Smooth muscle cell (in vitro differentiated cells): ENCODE data around the gene BMI1. TPM values are rescaled to one million over a fixed set of nuclear protein-coding genes. Genes with fewer than 3 reads are reported as not detected.
"Not testable (repeated sequence)": the region's sequence is repeated elsewhere in the genome, so short reads cannot be mapped to it uniquely, and the experiment has no call there.

Experiments
- DNase-seq: peaks from one replicate; lab custom pipeline; 2025; ENCODE audit not compliant: unreplicated experiment; lab: John Stamatoyannopoulos, UW
- H2AFZ ChIP-seq: fragments of 200-600 bp; sonication (generic); 2 replicates; pipeline ENCODE4 v1.6.0; 2016; ENCODE audit warnings: antibody characterized with exemption, low read depth, mild to moderate bottlenecking
- H3F3A ChIP-seq: fragments of 200-600 bp; sonication (generic); 2 replicates; pipeline ENCODE4 v1.6.0; 2017; ENCODE audit warnings: antibody characterized with exemption, low read depth
- H3K27ac ChIP-seq: fragments of 200-600 bp; sonication (generic); 2 replicates; pipeline ENCODE4 v1.5.1; 2016; ENCODE audit warnings: low read depth, mild to moderate bottlenecking
- H3K27me3 ChIP-seq: fragments of 200-600 bp; sonication (generic); 2 replicates; pipeline ENCODE4 v1.6.1; 2016; ENCODE audit warnings: low read depth, mild to moderate bottlenecking
- H3K36me3 ChIP-seq: fragments of 200-600 bp; sonication (generic); 2 replicates; pipeline ENCODE4 v1.5.1; 2016; ENCODE audit warnings: low read depth
- H3K4me1 ChIP-seq: fragments of 200-600 bp; sonication (generic); 2 replicates; pipeline ENCODE4 v1.5.1; 2016; ENCODE audit warnings: low read depth
- H3K4me2 ChIP-seq: fragments of 200-600 bp; sonication (generic); 2 replicates; pipeline ENCODE4 v1.6.0; 2016; ENCODE audit warnings: mild to moderate bottlenecking
- H3K4me3 ChIP-seq: fragments of 200-600 bp; sonication (generic); 2 replicates; pipeline ENCODE4 v1.5.1; 2016; ENCODE audit warnings: mild to moderate bottlenecking
- H3K79me2 ChIP-seq: fragments of 200-600 bp; sonication (generic); 2 replicates; pipeline ENCODE4 v1.6.0; 2016; ENCODE audit warnings: low read depth, mild to moderate bottlenecking
- H3K9ac ChIP-seq: fragments of 200-600 bp; sonication (generic); 2 replicates; pipeline ENCODE4 v1.6.0; 2016; ENCODE audit warnings: low read depth
- H3K9me3 ChIP-seq: fragments of 200-600 bp; sonication (generic); replicated peaks from 2 replicates; pipeline ENCODE4 v1.5.1; 2016; ENCODE audit warnings: low read depth
- H4K20me1 ChIP-seq: fragments of 200-600 bp; sonication (generic); 2 replicates; pipeline ENCODE4 v1.6.0; 2016; ENCODE audit warnings: low read depth
- WGBS: methylation state at CpG from one replicate; pipeline ENCODE4 v1.1.7; 2016; ENCODE audit warnings: low lambda C conversion rate; 5-methylcytosine and 5-hydroxymethylcytosine counted together
- polyA plus RNA-seq: library from polyadenylated mRNA; unstranded; fragments of >200 nt; fragmentation: Nextera tagmentation; extraction: Ambion mirVana; gene quantifications from 2 replicates; pipeline ENCODE4 v1.2.1, GENCODE V29; 2016
- total RNA-seq: library from RNA; depleted of rRNA; stranded (reverse); fragments of >200 nt; gene quantifications from 2 replicates; pipeline ENCODE4 v1.2.3, GENCODE V29; 2014
- TF ChIP-seq, protein P1 (sequence below): fragments of 200-600 bp; sonication (generic); IDR thresholded peaks from 2 replicates; pipeline ENCODE4 v1.5.1; 2017; ENCODE audit warnings: borderline replicate concordance, mild to moderate bottlenecking, antibody characterized with exemption; ENCODE audit not compliant: insufficient read depth, poor library complexity, severe bottlenecking

Gene BMI1
- total and polyA plus RNA-seq, 2 experiments from 2014 or later, result 11.4 to 34.5 TPM

DNA sequence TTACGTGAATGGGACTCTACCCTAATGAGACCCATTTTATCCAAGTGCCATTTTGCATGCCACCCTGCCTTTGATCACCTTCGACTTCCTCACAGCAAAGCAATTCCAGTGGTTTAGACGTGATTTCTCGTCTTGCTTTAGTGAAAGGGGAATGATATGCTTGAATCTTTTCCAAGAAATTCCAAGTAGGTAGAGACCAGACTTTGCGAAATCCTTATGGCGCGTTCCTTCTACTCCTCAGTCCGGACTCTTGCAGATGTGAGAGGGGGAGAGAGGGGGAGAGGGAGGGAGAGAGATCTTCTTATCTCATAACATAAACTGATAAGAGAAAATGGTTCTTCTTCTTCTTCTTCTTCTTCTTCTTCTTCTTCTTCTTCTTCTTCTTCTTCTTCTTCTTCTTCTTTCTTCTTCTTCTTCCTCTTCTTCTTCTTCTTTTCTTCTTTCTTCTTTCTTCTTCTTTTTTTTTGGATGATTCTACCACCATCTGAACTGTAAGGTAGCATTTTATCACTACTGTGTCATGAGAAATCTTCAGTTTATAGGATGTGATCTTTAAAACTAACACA lies 25.3 kb downstream of the BMI1 start:
- Histone ChIP-seq H3F3A (no peaks in the 10 kb centered on the region), H3K4me2 (no peak overlapping the region), H3K4me1 (peaks cover 8% of the 10 kb centered on the region), H2AFZ (no peak overlapping the region), H3K79me2 (no peaks in the 10 kb centered on the region), H3K27ac (no peak overlapping the region), H3K4me3 (no peak overlapping the region), H3K27me3 (peaks cover 94% of the 10 kb centered on the region), H4K20me1 (no peaks in the 10 kb centered on the region), H3K9me3 (no peaks in the 10 kb centered on the region), H3K36me3 (no peaks in the 10 kb centered on the region), H3K9ac (no peak overlapping the region)
- DNase-seq, result no peak
- WGBS, result 17% methylated on average over 8 of the region's 8 CpGs
- TF ChIP-seq, protein P1, sequence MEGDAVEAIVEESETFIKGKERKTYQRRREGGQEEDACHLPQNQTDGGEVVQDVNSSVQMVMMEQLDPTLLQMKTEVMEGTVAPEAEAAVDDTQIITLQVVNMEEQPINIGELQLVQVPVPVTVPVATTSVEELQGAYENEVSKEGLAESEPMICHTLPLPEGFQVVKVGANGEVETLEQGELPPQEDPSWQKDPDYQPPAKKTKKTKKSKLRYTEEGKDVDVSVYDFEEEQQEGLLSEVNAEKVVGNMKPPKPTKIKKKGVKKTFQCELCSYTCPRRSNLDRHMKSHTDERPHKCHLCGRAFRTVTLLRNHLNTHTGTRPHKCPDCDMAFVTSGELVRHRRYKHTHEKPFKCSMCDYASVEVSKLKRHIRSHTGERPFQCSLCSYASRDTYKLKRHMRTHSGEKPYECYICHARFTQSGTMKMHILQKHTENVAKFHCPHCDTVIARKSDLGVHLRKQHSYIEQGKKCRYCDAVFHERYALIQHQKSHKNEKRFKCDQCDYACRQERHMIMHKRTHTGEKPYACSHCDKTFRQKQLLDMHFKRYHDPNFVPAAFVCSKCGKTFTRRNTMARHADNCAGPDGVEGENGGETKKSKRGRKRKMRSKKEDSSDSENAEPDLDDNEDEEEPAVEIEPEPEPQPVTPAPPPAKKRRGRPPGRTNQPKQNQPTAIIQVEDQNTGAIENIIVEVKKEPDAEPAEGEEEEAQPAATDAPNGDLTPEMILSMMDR, result no peak

DNA sequence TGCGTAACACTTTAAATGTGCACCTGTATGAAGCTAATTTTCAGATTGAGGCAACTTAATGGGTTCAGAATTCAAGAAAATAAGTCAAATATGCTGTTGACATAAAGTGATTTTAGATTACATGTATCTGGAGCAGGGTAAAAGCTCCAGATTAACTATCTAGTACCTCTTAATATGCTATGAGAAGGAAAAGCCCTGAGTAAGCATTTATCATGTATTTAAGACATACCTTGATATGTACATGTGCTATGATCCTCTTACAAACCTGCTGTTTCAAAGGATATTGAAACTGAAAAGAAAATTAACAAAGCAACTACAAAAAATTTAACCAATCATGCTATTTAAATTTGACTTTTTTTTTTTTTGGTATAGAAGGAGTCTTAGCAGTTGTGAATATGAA lies 28.9 kb downstream of the BMI1 start:
- Histone ChIP-seq H3K27ac (no peak overlapping the region), H3K9me3 (no peaks in the 10 kb centered on the region), H3K4me3 (no peak overlapping the region), H3F3A (no peaks in the 10 kb centered on the region), H3K36me3 (no peaks in the 10 kb centered on the region), H3K4me1 (peaks cover 3% of the 10 kb centered on the region), H3K27me3 (peaks cover 65% of the 10 kb centered on the region), H2AFZ (no peak overlapping the region), H3K79me2 (no peaks in the 10 kb centered on the region), H3K9ac (no peak overlapping the region), H3K4me2 (no peak overlapping the region), H4K20me1 (no peaks in the 10 kb centered on the region)
- TF ChIP-seq, protein P1, result no peak
- WGBS, result 98% methylated on average over 1 of the region's 1 CpG
- no peak for DNase-seq

DNA sequence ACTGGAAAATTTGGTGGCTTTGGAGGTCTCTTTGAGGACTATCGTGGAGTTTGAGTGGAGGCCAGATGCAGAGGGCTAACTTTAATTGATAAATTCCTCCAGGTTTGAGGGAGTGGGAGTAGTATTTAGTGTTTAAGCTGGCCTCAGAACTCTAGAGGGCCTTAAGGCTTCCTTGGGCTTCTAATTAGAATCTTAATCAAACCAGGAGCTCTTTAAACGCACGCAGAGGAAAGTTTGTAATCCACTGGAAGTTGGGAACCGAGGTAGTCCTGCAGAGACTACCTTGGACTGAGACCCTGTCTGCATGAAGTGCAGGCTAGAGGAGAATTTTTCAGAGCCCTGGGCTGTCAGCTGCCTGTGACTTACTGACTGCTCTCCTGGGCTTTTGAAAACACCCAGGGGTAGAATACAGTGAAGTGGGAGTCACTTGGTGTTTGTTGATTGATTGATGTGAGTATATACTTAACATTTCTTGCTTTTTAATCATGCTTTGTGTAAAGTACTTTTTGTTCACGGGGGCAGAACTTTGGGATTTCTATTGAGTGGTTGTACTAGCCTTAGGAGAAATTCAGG lies 30.3 kb downstream of the BMI1 start:
- Histone ChIP-seq H3K79me2 (no peaks in the 10 kb centered on the region), H3K4me3 (no peak overlapping the region), H3K4me2 (no peak overlapping the region), H3K36me3 (no peaks in the 10 kb centered on the region), H3K27me3 (peaks cover 51% of the 10 kb centered on the region), H3K9ac (no peak overlapping the region), H3K4me1 (peaks cover 3% of the 10 kb centered on the region), H4K20me1 (no peaks in the 10 kb centered on the region), H2AFZ (no peak overlapping the region), H3K27ac (no peak overlapping the region), H3F3A (no peaks in the 10 kb centered on the region), H3K9me3 (no peaks in the 10 kb centered on the region)
- WGBS, result 85% methylated on average over 5 of the region's 5 CpGs
- TF ChIP-seq, protein P1, result no peak
- DNase-seq, result no peak

DNA sequence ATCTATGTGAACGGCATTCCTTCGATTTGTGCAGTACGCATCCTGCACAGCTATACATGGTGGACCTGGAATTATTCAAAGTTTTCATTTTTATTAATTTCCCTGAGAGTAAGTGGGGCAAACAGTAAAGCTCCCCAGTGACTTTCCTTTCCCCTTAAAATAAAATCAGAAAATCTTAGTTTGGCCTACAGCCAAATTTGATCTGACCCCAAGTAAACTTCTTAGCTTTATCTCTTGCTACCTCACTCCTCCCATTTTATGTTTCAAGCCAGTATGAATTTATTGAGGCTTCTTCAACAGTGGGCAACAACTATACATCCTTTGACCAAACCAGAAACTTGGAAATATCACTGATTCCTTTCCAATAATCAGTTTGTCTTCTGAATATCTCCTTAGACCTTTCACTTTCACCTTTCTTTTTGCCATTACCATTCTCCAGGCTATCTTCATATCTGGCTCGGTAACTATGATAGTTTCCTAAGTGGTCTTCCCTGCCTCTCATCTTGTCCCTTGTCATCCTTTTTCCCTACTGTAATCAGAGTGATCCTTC lies 35.5 kb downstream of the BMI1 start:
- H3K4me2 ChIP-seq, result no peak overlapping the region
- H3K4me3 ChIP-seq, result no peak overlapping the region
- H3F3A ChIP-seq, result no peaks in the 10 kb centered on the region
- H3K9ac ChIP-seq, result no peak overlapping the region
- 81% methylated on average over 4 of the region's 4 CpGs for WGBS
- H3K27me3 ChIP-seq, result peaks cover 7% of the 10 kb centered on the region
- H3K79me2 ChIP-seq, result no peaks in the 10 kb centered on the region
- no peaks in the 10 kb centered on the region for H3K4me1 ChIP-seq
- TF ChIP-seq, protein P1, result no peak
- no peak overlapping the region for H2AFZ ChIP-seq
- no peaks in the 10 kb centered on the region for H3K9me3 ChIP-seq
- no peaks in the 10 kb centered on the region for H3K36me3 ChIP-seq
- H3K27ac ChIP-seq, result no peak overlapping the region
- DNase-seq, result no peak
- no peaks in the 10 kb centered on the region for H4K20me1 ChIP-seq

DNA sequence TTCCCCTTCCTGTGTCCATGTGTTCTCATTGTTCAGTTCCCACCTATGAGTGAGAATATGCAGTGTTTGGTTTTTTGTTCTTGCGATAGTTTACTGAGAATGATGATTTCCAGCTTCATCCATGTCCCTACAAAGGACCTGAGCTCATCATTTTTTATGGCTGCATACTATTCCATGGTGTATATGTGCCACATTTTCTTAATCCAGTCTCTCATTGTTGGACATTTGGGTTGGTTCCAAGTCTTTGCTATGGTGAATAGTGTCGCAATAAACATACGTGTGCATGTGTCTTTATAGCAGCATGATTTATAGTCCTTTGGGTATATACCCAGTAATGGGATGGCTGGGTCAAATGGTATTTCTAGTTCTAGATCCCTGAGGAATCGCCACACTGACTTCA lies 36.9 kb downstream of the BMI1 start:
- not testable (repeated sequence) for H3K27ac ChIP-seq, H3K4me3 ChIP-seq, H3K27me3 ChIP-seq, H3F3A ChIP-seq, H3K36me3 ChIP-seq, H3K79me2 ChIP-seq, H3K9ac ChIP-seq, H2AFZ ChIP-seq, H3K4me2 ChIP-seq, H3K9me3 ChIP-seq, DNase-seq, H3K4me1 ChIP-seq, H4K20me1 ChIP-seq
- WGBS, result 95% methylated on average over 3 of the region's 4 CpGs
